Activated CD8-positive, alpha-beta memory T cell treated with anti-CD3 and anti-CD28 coated beads for 4 hours (primary cell): Measurements from ENCODE around the gene MCTP2.
"Not testable (repeated sequence)": the region's sequence is repeated elsewhere in the genome, so short reads cannot be mapped to it uniquely, and the experiment has no call there.

Experiments used
- DNase-seq, 2 donors: peaks; one replicate each; pipeline ENCODE4 v3.0.0-alpha.2; 2020; ENCODE audit warnings: low read depth in 2 of 2

MCTP2 gene

GRCh38 chr15:94453227-94453988 lies 222.0 kb downstream of the MCTP2 start:
- DNase-seq, result no peak

DNA sequence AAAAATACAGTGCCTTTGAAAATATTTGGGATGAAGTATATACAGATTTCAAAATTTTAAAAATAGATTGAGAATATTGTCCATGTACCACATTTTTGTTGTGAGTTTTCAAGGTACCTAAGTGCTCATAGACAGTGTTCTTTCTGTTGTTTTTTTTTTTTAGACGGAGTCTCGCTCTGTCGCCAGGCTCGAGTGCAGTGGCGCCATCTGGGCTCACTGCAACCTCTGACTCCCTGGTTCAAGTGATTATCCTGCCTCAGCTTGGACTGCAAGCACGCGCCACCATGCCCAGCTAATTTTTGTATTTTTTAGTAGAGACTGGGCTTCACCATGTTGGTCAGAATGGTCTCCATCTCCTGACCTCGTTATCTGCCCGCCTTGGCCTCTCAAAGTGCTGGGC lies 223.9 kb downstream of the MCTP2 start:
- no peak for DNase-seq

DNA sequence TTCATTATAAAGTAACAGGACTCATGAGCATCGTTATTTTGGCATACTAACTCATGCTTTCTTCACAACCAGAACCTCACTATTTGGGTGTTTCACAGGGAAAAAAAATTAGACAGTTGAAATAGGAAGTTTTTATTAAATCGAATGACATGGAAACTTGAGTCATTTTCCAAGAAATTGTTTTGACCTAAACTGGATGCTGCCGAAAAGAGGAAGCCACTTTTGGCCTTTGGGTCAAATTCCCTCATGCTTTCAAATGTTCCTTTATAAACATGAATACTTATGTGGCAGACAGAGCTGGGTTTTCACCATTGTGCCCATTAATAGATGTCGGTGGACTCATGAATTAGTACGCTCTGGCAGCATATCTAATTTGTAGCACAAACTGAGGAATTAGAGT lies 224.9 kb downstream of the MCTP2 start:
- DNase-seq, result no peak

DNA sequence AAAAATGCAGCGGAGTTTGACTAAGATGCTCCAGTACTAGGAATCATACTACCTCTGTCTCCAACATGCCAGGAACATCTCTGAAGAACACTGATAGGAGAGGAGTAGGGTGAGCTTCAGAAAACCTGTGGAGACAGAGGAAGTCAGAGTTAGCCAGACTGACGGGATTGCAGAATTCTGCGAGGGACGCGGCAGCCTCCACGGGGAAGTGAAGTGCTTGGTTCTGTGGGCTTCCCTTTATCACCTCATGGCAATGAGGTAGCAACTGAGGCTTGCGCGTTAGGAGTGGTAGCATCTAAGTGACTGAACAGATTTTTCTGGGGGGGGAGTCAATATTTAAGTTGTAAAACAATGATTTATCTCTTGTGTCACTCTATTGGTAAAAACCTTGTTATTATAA lies 226.3 kb downstream of the MCTP2 start:
- DNase-seq, result no peak

- DNase-seq, result no peak
These were observed 229.3 kb downstream of the MCTP2 start for GRCh38 chr15:94460624-94461023.

DNA sequence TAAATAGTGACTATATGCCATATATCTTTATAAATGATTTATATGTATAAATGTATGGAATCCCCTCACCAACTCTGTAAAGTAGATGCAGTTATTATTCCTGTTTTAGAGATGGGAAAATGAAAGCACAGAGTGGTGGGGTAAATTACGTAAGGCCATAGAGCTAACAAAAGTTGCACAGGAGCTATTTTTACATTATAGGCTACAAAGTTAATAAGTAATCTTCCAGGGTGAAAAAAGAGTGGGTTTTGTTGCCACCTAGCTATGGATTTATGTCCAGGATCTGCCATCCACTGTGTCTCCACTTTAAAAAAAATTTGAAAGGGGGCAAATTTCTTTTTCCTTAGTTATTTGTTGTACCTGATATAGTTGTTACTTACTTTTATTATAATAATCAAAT lies 235.7 kb downstream of the MCTP2 start:
- DNase-seq, result no peak

GRCh38 chr15:94470492-94470891 lies 239.1 kb downstream of the MCTP2 start:
- DNase-seq, result no peak

DNA sequence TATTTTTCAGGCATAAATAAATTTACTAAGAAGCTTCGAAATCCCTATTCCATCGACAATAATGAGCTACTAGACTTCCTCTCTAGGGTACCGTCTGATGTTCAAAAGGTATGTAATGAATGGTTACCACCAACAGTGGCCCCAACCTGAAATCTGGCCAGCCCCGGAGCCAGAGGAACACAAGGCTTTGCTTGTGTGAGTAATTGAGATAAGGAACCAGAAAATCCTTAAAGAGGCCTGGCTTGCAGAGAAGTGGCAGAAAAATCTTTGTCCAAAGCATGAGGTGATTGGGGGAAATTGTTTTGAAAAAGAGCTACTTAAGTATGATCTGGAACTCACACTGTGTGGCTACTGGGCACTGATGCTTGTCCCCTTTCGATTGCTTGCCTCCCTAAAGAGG lies 245.3 kb downstream of the MCTP2 start:
- no peak for DNase-seq

- DNase-seq, result no peak
These were observed 246.7 kb downstream of the MCTP2 start for GRCh38 chr15:94477913-94478553.

GRCh38 chr15:94478763-94479162 lies 247.4 kb downstream of the MCTP2 start:
- no peak for DNase-seq

- DNase-seq, result no peak
These were observed 249.0 kb downstream of the MCTP2 start for GRCh38 chr15:94480289-94480834.

GRCh38 chr15:94485148-94485719 lies 253.9 kb downstream of the MCTP2 start:
- DNase-seq, result no peak

DNA sequence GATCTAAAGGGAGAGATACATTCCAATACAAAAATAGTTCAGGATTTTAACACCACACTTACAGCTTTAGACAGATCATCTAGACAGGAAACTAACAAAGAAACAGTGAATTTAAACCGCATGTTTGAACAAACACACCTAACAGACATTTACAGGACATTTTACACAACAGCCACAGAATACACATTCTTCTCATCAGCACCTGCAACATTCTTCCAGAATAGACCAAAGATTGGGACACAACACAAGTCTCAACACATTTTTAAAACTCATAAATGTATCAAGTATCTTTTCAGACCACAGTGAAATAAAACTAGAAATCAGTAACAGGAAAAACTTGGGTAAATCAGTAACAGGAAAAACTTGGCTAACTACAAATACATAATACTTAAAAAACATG lies 256.3 kb downstream of the MCTP2 start:
- DNase-seq, result no peak

- no peak for DNase-seq
These were observed 261.8 kb downstream of the MCTP2 start for GRCh38 chr15:94493176-94493575.

GRCh38 chr15:94493586-94493985 lies 262.2 kb downstream of the MCTP2 start:
- DNase-seq, result not testable (repeated sequence)

DNA sequence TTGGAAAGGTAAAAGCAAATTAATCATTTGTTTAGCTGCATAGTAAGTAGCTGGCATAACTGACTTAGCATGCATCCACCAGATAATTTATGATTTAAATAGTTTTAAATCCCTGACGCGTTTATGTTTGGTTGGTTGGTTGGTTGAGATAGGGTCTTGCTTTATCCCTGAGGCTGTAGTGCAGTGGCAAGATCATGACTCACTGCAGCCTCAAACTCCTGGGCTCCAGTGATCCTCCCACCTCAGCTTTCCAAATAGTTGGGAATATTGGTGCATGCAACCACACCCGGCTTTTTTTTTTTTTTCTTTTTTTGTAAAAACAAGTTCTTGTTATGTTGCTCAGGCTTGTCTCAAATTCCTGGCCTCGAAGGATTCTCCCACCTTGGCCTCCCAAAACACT lies 263.4 kb downstream of the MCTP2 start:
- DNase-seq, result no peak

GRCh38 chr15:94503293-94503692 lies 271.9 kb downstream of the MCTP2 start:
- no peak for DNase-seq

- DNase-seq, result no peak
These were observed 277.9 kb downstream of the MCTP2 start for GRCh38 chr15:94509259-94509658.

DNA sequence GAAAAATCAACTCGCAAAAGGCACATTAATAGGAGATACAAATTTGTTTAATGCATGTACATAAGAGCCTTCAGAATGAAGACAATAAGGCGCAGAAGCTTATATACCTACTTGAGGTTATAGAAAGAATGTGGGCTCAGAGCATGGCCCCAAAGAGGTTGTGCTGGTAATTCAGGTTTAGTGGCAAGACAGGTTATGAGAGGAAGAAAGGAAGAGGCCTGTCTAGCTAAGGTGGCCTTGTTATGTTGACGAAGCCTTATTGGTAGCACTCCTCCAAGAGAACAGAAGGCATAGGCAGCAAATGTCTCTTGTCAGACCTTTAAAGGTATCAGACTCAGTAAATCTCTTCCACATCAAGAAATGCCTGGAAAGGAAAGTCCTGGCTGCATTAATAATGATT lies 290.8 kb downstream of the MCTP2 start:
- DNase-seq, result no peak

DNA sequence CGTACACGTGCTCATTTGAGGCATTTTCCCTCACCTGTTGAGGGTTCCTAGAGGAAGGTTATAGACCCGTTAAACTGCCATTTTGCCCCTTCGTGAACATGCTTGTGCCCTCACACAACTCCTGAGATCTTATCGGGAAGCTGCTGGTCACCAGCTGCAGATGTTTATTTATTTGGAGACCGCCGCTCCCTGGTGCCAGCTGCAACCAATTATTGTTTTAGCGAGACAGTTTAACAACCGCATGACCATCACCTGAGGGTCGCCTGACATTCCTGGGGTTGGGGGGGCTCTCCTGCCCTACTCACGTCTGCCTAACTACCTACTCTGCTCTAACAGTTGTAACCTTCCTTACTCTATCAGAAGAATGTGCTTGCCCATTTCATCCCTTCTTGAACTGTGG lies 292.5 kb downstream of the MCTP2 start:
- no peak for DNase-seq

GRCh38 chr15:94524565-94524964 lies 293.2 kb downstream of the MCTP2 start:
- no peak for DNase-seq

DNA sequence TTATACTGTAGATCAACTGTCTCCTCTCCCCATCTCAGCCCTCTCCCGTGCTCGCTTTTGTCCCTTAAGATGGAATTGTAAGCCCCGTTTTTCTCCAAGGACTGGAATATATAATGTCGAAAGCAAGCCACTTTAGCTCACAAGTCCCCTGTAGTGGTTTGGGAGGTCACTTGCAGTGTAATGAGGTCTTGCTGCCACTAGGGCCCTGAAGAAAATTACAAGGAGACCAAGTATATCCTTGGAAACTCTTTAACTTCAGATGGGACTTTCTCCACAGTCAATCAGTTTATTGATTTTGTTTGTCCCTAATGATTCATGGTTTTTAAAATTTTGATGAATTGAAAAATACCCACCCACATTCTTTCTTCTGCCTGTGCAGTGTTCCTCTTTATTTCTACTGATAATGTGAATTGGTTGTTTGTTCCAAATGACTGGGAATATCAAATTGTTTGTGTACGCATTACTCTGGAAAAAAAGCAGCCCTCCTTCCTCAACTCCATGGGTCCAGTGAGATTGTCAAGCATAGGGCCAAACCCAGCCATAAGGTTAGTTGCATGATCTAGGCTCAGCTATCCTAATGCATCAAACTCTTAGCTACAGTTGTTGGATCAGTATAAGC lies 294.8 kb downstream of the MCTP2 start:
- DNase-seq, result no peak

DNA sequence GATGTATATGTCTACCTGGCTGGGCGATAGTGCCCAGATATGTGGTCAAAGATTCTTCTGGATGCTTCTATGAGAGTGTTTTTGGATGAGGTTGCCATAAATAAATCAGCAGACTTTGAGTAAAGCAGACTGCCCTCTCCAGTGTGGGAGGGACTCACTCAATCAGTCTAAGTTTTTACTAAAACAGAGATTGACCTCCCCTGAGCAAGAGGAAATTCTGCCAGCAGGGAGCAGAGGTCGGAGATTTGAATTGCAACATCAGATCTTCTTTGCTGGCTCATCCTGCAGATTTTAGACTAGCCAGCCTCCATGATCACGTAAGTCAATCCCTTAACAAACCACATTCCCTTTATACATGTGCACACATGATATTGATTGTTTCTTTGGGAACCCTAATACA lies 300.9 kb downstream of the MCTP2 start:
- DNase-seq, result no peak
